ENCODE measurements around the gene PI4KA.

DNA sequence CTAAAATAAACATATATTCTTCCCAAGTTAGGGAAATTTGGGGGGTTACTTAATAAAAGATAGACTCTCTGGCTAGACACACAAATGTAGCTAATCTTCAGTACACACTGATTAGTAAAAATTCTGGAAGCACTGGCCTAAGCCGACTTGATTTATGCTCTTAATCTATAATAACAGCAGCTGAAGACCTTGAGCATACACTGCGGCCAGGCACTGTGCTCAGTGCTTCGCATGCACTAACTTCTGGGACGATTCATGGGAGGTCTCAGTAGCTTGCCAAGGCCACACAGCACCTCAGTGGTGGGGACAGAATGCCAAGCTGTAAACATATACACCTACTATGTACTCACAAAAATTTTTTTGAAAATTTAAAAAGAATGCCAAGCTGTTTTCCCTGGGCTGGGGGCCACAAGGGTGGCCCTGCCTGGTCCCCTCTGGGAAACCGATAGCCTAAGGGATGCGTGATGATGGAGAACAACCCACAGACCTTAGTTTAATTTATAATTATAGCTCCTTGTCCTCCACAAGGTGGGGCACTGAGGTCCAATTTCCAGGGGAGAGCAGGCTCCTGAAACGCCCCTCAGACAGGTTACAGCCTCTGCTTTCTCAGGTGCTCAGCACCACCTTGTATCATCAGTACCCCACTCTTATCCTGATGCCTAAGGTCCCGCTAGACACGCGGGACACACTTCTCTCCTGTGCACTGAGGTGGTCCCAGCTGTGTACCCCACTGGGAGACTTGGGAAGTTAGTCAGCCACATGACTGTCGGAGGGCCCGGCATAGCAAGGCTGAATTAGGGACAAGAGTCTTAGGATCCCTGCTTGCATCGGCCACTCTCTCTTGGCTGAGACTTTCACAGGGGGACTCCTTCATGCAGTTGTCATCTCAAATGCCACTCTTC is 64.6 kb downstream of the PI4KA start:
- TF ChIP-seq, protein P1, sequence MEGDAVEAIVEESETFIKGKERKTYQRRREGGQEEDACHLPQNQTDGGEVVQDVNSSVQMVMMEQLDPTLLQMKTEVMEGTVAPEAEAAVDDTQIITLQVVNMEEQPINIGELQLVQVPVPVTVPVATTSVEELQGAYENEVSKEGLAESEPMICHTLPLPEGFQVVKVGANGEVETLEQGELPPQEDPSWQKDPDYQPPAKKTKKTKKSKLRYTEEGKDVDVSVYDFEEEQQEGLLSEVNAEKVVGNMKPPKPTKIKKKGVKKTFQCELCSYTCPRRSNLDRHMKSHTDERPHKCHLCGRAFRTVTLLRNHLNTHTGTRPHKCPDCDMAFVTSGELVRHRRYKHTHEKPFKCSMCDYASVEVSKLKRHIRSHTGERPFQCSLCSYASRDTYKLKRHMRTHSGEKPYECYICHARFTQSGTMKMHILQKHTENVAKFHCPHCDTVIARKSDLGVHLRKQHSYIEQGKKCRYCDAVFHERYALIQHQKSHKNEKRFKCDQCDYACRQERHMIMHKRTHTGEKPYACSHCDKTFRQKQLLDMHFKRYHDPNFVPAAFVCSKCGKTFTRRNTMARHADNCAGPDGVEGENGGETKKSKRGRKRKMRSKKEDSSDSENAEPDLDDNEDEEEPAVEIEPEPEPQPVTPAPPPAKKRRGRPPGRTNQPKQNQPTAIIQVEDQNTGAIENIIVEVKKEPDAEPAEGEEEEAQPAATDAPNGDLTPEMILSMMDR (IDR thresholded peaks at IDR 0.05) = no peak
- TF ChIP-seq EP300 (IDR thresholded peaks at IDR 0.05; ENCODE audit: borderline replicate concordance in 1 of 2, low read depth in 1 of 2, low read length in 1 of 2) (no peak), RXRA (IDR thresholded peaks at IDR 0.05; ENCODE audit: borderline replicate concordance, low read depth) (no peak), JUND (IDR thresholded peaks at IDR 0.05) (no peak), POLR2AphosphoS5 (IDR thresholded peaks at IDR 0.05; ENCODE audit: low read depth, low read length) (no peak), TEAD4 (IDR thresholded peaks at IDR 0.05; ENCODE audit: borderline replicate concordance, insufficient read depth) (no peak)
- TF ChIP-seq, protein P2, sequence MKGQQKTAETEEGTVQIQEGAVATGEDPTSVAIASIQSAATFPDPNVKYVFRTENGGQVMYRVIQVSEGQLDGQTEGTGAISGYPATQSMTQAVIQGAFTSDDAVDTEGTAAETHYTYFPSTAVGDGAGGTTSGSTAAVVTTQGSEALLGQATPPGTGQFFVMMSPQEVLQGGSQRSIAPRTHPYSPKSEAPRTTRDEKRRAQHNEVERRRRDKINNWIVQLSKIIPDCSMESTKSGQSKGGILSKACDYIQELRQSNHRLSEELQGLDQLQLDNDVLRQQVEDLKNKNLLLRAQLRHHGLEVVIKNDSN (IDR thresholded peaks at IDR 0.05; ENCODE audit: borderline replicate concordance, low read depth) = no peak
- TF ChIP-seq, protein P3, sequence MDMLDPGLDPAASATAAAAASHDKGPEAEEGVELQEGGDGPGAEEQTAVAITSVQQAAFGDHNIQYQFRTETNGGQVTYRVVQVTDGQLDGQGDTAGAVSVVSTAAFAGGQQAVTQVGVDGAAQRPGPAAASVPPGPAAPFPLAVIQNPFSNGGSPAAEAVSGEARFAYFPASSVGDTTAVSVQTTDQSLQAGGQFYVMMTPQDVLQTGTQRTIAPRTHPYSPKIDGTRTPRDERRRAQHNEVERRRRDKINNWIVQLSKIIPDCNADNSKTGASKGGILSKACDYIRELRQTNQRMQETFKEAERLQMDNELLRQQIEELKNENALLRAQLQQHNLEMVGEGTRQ (IDR thresholded peaks at IDR 0.05; ENCODE audit: borderline replicate concordance, low read depth, low read length) = no peak
- TF ChIP-seq, protein P4, sequence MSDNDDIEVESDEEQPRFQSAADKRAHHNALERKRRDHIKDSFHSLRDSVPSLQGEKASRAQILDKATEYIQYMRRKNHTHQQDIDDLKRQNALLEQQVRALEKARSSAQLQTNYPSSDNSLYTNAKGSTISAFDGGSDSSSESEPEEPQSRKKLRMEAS (IDR thresholded peaks at IDR 0.05; ENCODE audit: low read depth) = no peak

Measured in SK-N-SH (cell line).